ENCODE measurements around the gene SLC4A8.

GRCh38 chr12:51547606-51548005 lies 123.0 kb downstream of the SLC4A8 start:
- TF ChIP-seq, protein P1, sequence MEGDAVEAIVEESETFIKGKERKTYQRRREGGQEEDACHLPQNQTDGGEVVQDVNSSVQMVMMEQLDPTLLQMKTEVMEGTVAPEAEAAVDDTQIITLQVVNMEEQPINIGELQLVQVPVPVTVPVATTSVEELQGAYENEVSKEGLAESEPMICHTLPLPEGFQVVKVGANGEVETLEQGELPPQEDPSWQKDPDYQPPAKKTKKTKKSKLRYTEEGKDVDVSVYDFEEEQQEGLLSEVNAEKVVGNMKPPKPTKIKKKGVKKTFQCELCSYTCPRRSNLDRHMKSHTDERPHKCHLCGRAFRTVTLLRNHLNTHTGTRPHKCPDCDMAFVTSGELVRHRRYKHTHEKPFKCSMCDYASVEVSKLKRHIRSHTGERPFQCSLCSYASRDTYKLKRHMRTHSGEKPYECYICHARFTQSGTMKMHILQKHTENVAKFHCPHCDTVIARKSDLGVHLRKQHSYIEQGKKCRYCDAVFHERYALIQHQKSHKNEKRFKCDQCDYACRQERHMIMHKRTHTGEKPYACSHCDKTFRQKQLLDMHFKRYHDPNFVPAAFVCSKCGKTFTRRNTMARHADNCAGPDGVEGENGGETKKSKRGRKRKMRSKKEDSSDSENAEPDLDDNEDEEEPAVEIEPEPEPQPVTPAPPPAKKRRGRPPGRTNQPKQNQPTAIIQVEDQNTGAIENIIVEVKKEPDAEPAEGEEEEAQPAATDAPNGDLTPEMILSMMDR (IDR thresholded peaks at IDR 0.05) = no peak
- TF ChIP-seq EP300 (IDR thresholded peaks at IDR 0.05) = no peak
